ACC112 (cell line): Measurements from ENCODE around the gene ZNF280D.

Experiments used
- H2AFZ ChIP-seq: fragments of 200-600 bp; sonication (generic); one replicate; pipeline ENCODE4 v1.6.0; 2017; ENCODE audit warnings: antibody characterized with exemption, low read length; ENCODE audit not compliant: unreplicated experiment
- H3K27ac ChIP-seq: fragments of 200-600 bp; sonication (generic); 2 replicates; pipeline ENCODE4 v1.5.1; 2014; ENCODE audit warnings: low read depth, mild to moderate bottlenecking, antibody characterized with exemption, low read length, moderate library complexity
- H3K27me3 ChIP-seq: fragments of 200-600 bp; sonication (generic); 2 replicates; pipeline ENCODE4 v1.6.1; 2014; ENCODE audit warnings: mild to moderate bottlenecking, antibody characterized with exemption, low read length, moderate library complexity, mixed read lengths; ENCODE audit not compliant: insufficient read depth
- H3K36me3 ChIP-seq: fragments of 200-600 bp; sonication (generic); 2 replicates; pipeline ENCODE4 v1.6.1; 2016; ENCODE audit warnings: mild to moderate bottlenecking, antibody characterized with exemption, low read length, moderate library complexity, mixed read lengths; ENCODE audit not compliant: insufficient read depth
- H3K4me1 ChIP-seq: fragments of 200-600 bp; sonication (generic); one replicate; pipeline ENCODE4 v1.6.1; 2016; ENCODE audit warnings: low read length, mixed read lengths; ENCODE audit not compliant: insufficient read depth, unreplicated experiment, control insufficient read depth
- H3K4me3 ChIP-seq: fragments of 200-600 bp; sonication (generic); 2 replicates; pipeline ENCODE4 v1.5.1; 2014; ENCODE audit warnings: mild to moderate bottlenecking, low read depth, low read length
- H3K79me2 ChIP-seq: fragments of 200-600 bp; sonication (generic); one replicate; pipeline ENCODE4 v1.6.0; 2016; ENCODE audit warnings: low read length; ENCODE audit not compliant: control insufficient read depth, unreplicated experiment, insufficient read depth

Gene ZNF280D

DNA sequence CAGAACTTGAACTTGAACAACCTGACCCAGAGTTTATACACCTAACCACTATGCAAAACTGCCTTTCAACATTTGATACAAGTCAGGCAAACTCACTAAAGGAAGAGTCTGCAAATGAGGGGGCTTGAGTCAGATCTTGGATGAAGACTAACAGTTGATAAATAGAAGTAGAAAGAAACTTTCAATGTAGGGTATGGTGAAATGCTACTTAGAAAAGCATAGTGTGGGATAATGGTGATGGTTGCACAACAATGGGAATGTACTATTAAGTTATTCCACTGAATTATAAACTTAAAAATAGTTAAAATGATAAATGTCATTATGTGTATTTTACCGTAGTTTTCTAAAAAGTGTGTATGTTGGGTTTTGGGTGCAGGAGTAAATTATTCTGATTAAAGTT is 19.7 kb upstream of the ZNF280D start:
- Histone ChIP-seq H3K27ac (no peak overlapping the region), H3K79me2 (no peaks in the 10 kb centered on the region), H3K27me3 (no peaks in the 10 kb centered on the region), H3K4me1 (peaks cover 4% of the 10 kb centered on the region), H2AFZ (no peak overlapping the region), H3K4me3 (no peak overlapping the region), H3K36me3 (no peaks in the 10 kb centered on the region)

DNA sequence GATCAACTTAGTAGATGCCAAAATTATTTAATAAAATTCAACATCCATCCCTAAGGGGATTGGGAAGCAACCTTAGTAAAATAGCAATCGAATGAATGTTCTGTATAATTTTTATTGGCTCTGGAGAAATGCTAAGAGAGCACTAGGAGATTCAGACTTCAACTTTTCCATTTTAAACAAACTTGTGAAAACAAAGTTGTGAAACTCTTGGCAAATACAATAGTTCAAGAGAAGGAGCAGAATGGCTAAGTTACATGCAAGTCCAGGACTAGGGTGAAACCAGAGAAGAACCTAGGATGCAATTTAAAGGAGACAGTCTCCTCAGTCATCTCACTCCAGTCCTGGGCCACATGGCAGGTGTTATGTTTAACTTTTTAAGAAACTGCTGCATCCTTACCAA is 16.7 kb upstream of the ZNF280D start:
- Histone ChIP-seq H3K36me3 (no peaks in the 10 kb centered on the region), H3K4me1 (peaks cover 5% of the 10 kb centered on the region), H3K27ac (no peak overlapping the region), H3K27me3 (no peaks in the 10 kb centered on the region), H3K79me2 (no peaks in the 10 kb centered on the region), H2AFZ (peak overlapping the region; percentile 17), H3K4me3 (no peak overlapping the region)

DNA sequence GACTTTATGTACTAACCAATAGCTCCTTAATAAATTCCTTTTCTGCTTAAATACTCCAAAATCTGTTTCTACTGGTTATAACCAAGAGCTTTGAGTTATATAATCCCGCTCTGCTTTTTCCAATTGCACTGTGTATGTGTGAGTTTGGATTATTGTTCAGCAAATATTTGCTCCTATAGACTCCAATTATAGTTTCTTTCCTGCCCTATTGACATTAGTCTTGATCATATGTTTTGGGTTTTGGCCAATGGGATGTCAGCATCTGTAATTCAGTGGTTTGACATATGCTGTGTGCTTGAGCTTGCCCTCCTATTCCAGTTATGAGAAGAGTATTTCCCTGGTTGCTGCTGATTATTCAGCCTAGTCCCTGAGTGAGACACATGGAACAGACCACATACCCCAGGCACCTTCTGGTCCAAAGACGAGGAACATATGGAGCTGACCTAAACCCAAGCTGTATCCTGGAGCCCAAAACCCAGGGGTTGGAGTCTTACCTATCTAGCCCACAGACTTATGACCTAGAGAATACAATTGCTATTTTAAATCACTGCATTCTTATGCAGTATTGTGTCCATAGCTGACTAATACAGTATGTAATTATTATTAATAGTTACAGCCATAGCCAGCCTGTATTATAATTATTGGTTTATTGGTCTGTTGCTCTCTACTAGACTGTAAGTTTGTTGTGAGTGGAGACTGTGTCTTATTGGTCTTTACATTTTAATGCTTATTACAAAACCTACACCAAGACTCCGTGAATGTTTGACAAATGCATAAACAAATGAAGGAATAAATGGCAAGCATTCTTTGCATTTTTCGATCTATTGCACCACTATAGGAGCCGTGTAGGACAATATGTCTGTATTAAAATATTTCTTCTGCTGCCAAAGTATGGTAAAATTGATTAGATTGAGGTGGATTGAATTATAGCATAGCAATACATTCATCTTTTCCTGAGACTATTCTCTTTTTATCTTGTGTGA is 11.7 kb upstream of the ZNF280D start:
- Histone ChIP-seq H3K27ac (no peak overlapping the region), H3K27me3 (no peaks in the 10 kb centered on the region), H2AFZ (no peak overlapping the region), H3K36me3 (no peaks in the 10 kb centered on the region), H3K4me3 (no peak overlapping the region), H3K4me1 (peaks cover 2% of the 10 kb centered on the region), H3K79me2 (no peaks in the 10 kb centered on the region)

DNA sequence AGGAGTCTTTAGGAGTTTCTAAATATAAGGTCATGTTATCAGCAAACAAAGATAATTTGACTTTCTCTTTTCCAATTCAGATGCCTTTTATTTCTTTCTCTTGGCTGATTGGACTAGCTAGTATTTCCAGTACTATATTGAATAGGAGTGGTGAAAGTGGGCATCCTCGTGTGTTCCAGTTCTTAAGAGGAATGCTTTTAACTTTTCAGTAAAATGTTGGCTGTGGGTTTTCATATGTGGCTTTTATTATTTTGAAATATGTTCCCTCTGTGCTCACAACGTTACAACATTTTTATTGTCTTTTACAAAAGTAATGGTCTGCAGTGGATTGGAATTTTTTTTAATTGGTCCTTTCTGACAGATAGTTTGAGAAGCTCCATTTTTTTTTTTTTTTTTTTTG is 8.2 kb upstream of the ZNF280D start:
- no peak overlapping the region for H3K27ac ChIP-seq
- H2AFZ ChIP-seq, result no peak overlapping the region
- H3K79me2 ChIP-seq, result no peaks in the 10 kb centered on the region
- H3K27me3 ChIP-seq, result no peaks in the 10 kb centered on the region
- no peaks in the 10 kb centered on the region for H3K36me3 ChIP-seq
- H3K4me3 ChIP-seq, result no peak overlapping the region
- peaks cover 12% of the 10 kb centered on the region for H3K4me1 ChIP-seq

DNA sequence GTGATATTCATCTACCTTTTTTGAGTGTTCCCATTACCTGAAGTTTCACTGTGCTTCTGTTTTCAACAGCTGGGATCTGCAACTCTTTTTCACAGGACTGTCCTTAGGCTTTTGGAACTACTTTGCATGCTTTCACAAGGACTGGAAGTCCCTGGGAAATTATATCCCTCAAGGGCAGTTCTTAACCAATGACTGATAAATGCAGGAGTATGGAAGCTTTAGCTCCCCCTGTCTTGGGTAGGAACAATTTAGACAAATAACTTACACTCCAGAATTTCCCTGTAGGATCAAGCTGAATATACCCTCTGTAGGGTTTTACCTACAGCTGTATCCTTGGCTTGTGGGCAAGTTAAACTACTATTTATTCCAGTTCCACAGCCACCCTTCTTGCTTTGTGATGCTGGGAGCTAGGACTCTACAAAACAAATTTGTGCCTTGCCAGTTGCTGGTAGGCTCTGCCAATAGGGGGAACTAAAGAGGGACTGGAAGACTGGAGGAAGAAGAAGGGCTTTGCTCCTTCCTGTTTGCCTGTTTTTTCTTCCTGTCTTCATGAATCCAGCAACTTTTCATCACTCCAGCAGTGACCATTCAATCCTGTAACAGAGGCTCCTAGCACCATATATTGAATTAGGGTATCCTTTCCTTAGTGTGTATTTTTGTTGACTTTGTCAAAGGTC is 6.8 kb upstream of the ZNF280D start:
- Histone ChIP-seq H3K4me3 (no peak overlapping the region), H3K4me1 (peaks cover 11% of the 10 kb centered on the region), H3K27ac (no peak overlapping the region), H3K27me3 (no peaks in the 10 kb centered on the region), H3K36me3 (no peaks in the 10 kb centered on the region), H3K79me2 (no peaks in the 10 kb centered on the region), H2AFZ (no peak overlapping the region)

DNA sequence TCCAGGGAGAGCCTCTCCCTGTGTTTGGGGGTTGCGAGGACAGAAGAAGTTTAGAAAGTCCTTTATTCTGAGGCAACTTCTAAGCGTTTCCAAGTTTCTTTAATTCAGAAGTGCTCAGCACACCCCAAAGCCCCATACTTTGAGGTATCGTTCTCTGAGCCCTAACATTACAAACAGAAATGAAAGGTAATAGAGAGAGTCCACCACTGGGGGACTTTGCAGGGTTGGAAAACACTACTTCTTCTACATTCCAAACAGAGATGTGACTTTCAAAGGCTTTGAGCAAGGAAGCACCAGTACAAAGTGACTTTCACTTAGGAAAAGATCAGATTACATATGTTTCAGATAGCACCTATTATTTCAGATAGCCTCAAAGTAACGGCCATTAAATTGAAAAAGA is 6.2 kb upstream of the ZNF280D start:
- no peaks in the 10 kb centered on the region for H3K36me3 ChIP-seq
- no peak overlapping the region for H3K4me3 ChIP-seq
- peaks cover 11% of the 10 kb centered on the region for H3K4me1 ChIP-seq
- no peaks in the 10 kb centered on the region for H3K79me2 ChIP-seq
- H2AFZ ChIP-seq, result no peak overlapping the region
- H3K27me3 ChIP-seq, result no peaks in the 10 kb centered on the region
- H3K27ac ChIP-seq, result no peak overlapping the region

DNA sequence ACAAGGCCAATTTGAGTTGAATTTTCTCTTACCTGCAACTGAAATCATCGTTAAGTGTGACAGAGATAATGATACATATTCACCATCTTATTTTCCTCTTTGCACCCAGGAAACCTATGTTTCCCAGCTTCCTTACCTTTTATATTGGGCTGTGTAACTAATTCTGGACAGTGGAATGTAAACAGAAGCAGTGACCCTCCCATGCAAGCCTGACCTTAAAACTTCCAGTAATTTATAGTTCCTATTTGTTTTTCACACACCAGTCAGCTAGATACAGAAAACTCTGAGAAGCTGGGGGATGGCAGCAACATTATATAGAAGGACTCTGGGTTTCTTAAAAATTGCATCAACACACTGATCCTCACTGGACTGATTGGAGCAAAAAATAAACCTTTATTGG is 4.5 kb upstream of the ZNF280D start:
- H3K36me3 ChIP-seq, result no peaks in the 10 kb centered on the region

DNA sequence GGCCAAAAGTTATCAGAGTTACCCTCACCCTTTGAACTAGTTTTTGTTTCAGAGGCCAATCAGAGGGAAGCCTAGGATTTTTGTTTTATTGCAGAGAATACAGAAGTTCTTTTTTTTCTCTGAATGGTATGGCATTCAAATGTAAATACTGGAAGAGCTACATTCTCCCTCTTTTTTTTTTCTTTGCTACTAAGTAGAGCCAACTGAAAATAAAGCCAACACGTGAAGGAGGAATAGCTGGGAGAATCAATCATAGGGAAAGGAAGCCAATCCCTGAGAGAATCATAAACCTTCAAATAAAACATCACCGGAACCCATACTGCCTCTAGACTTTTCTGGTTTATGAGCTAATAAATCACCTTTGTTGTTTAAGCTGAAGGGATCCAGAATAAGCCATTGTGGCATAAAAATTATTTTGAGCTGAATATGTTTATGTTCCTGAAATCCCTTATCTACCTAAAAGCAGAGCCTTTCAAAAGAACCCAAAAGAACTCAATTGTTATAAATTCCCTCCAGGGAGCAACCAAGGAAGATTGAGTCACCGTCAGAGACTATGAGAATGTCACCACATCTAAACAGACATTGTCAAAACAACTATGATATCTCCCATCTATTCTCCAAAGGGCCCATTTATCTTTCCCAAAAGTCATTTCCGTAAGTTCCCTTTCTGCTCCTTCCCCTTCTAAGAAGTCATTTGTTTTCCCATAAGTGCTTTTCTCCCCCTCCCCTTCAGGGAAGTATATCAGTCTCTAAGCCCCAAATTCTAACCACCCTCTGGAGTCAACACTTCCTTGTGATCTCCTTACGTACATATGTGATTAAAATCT is 3.8 kb upstream of the ZNF280D start:
- no peak overlapping the region for H3K4me3 ChIP-seq
- peaks cover 11% of the 10 kb centered on the region for H3K4me1 ChIP-seq
- no peak overlapping the region for H2AFZ ChIP-seq
- H3K27ac ChIP-seq, result peak overlapping the region; percentile 33; the same call in 1 of the 2 replicates
- H3K27me3 ChIP-seq, result no peaks in the 10 kb centered on the region
- H3K36me3 ChIP-seq, result no peaks in the 10 kb centered on the region
- H3K79me2 ChIP-seq, result peaks cover 9% of the 10 kb centered on the region

More for the DNA sequence above, 4.5 kb upstream of the ZNF280D start:
- Histone ChIP-seq H3K27me3 (no peaks in the 10 kb centered on the region), H3K4me3 (no peak overlapping the region), H3K79me2 (peaks cover 2% of the 10 kb centered on the region), H2AFZ (no peak overlapping the region), H3K27ac (no peak overlapping the region), H3K4me1 (peaks cover 11% of the 10 kb centered on the region)

DNA sequence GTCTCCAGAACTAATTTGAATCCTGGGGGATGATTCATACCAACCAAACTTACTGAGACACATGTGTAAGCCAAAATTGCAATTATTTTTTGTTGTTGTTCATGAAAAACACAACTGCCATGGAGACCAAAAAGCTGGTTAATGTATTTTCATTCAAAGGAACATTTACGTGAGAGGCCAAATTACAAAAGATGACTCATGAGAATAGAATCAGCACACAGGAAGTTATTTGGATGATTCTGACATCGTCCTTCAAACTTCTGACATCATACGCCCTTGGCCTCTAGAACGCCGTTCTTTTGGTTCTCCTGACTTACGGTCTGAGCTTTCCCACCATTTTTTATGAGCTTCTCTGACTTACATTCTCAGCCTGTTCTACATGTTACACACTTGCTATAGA is 3.0 kb upstream of the ZNF280D start:
- no peaks in the 10 kb centered on the region for H3K36me3 ChIP-seq
- H3K27me3 ChIP-seq, result no peaks in the 10 kb centered on the region
- peaks cover 18% of the 10 kb centered on the region for H3K4me1 ChIP-seq
- H3K79me2 ChIP-seq, result peaks cover 16% of the 10 kb centered on the region
- peak overlapping the region; percentile 33; the same call in 1 of the 2 replicates for H3K27ac ChIP-seq
- H2AFZ ChIP-seq, result no peak overlapping the region
- no peak overlapping the region for H3K4me3 ChIP-seq

DNA sequence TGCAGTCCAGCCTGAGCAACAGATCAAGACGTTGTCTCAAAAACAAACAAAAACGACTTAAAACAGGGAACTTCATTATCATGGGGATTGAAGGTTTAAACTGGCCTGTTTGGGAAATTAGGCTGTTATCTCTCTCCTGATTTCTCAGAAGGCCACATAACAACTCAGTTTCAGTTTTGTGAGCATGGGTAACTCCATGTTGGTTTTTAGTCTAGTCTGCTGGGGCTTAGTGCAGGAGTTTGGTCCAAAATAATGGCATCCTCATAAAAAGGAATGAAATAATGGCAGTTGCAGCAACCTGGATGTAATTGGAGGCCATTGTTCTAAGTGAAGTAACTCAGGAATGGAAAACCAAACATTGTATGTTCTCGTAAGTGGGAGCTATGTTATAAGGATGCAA is 2.3 kb upstream of the ZNF280D start:
- no peak overlapping the region for H3K27ac ChIP-seq
- H3K27me3 ChIP-seq, result no peaks in the 10 kb centered on the region
- no peak overlapping the region for H2AFZ ChIP-seq
- no peaks in the 10 kb centered on the region for H3K36me3 ChIP-seq
- peaks cover 26% of the 10 kb centered on the region for H3K4me1 ChIP-seq
- peaks cover 24% of the 10 kb centered on the region for H3K79me2 ChIP-seq
- no peak overlapping the region for H3K4me3 ChIP-seq
